Measurements from ENCODE around the gene ZIC5. TPM values are rescaled to one million over a fixed set of nuclear protein-coding genes. Genes with fewer than 3 reads are reported as not detected.
A peak's percentile ranks its signal among the peaks of the same experiment; 100 is the strongest.

Gene ZIC5
- polyA plus RNA-seq (ENCODE audit: insufficient read depth in 1 of 5, insufficient read length in 5 of 5, low replicate concordance in 1 of 5) = not detected
- long read RNA-seq, donor 1 = 0 reads
- long read RNA-seq, donor 2 = 0 reads
- long read RNA-seq, donor 3 = 0 reads
- long read RNA-seq, donor 4 = 0 reads
- long read RNA-seq, donor 5 = 0 reads
- long read RNA-seq, donor 6 = 0 reads
- long read RNA-seq, donor 7 = 0 reads
- long read RNA-seq, donor 8 = 0 reads

DNA sequence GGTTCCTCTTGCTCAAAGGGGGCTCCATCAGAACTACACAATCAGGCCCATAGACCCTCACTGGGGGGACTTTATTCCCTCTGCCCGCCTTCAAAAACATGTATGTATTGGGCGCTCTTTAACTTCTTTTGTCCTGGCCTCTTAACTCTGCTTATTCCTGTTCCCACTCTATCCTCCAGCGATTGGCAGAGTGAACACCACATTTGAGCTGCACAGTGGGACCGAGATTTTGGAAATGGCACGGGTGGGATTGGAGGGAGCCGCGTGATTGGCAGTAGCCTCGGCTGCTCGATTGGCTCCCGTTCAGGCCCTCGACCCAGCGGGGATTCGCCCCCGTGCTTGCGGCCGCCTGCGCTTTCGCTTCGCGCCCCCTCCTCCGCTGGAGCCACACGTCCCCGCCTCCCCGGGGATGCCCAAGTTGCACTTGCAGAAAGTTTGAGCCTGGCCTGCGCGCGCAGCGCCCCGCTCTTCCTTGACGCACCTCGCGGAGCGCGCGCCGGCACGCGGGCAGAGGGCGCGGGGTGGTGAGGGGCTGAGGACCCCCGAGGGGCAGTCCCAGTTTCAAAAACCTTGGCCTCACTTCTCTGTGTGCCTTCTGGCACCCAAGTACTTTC lies at the start of gene ZIC5:
Gene ZIC5, minus strand, starts transcription at position 192 of the 614 bp plus-strand sequence. Its CDS starts 164 bp downstream, at position 28.
- DNase-seq = no peak

DNA sequence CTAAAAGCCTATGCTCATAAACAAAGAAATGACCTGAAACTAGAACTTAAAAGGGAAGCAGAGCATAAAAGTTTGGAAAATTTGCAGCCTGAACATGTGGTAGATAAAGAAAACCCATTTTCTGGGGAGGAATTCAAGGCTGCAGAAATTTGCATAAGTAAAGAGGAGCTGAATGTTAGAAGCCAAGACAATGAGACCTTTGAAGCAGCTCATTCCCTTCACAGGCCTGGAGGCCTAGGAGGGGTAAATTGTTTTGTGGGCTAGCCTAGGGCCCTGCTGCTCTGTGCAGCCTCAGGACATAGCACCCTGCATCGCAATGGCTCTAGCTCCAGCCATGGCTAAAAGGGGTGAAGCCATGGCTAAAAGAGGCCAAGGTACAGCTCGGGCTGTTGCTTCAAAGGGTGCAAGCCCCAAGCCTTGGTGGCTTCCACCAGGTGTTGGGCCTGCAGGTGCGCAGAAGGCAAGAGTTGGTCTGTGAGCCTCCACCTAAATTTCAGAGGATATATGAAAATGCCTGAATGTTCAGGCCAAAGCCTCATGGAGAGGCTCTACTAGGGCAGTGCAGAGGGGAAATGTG lies 48.3 kb upstream of the ZIC5 start:
- no peak for DNase-seq

GRCh38 chr13:100014621-100015020 lies 43.1 kb upstream of the ZIC5 start:
- DNase-seq = no peak

GRCh38 chr13:99998261-99998660 lies 26.7 kb upstream of the ZIC5 start:
- no peak for DNase-seq

- no peak for DNase-seq
These were observed 26.2 kb upstream of the ZIC5 start for GRCh38 chr13:99997702-99998214.

GRCh38 chr13:99996381-99996973 lies 24.9 kb upstream of the ZIC5 start:
- DNase-seq = no peak

DNA sequence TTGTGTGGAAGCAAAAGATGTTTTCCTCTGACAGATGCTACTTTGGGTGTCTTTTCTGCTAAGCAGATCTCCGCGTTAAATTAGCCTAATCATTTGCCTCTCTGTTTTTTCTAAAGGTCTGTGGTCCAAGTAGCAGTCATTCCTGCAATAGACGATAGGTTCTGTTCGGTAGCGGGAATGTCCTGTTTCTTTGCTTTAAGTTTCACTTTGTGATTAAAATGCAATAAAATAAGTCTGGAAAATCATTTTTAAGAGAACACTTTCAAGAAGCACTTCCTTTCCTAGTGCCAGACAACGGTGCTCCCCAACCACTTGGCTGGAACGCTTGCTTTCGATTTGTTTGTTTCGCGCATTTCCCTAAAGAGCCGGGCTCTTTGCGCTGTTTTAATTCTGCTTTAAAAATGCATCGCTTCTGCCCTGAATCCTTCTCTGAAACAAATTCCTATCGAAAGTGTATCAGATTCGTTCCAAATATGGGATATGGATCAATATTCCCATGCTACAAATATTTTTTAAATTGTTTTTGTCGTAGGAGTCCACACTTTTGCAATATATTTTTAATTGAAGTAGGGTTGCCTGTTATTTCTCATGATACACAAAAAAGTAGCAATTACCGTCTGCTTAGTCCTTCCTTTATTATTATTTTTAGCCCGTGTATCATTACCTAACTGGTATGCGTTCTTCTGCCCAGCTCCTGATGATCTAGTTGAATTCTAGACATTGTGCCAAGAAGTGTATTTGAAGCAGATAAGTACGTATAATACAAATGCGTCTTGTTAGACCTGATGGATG lies 24.2 kb upstream of the ZIC5 start:
- peak; percentile 69 to 78 for DNase-seq

GRCh38 chr13:99995104-99995588 lies 23.6 kb upstream of the ZIC5 start:
- no peak for DNase-seq

GRCh38 chr13:99994638-99995020 lies 23.1 kb upstream of the ZIC5 start:
- peak in 1 of 2 donors; percentile 11 for DNase-seq

- DNase-seq = peak in 1 of 2 donors; percentile 6
These were observed 22.4 kb upstream of the ZIC5 start for GRCh38 chr13:99993660-99994637.

DNA sequence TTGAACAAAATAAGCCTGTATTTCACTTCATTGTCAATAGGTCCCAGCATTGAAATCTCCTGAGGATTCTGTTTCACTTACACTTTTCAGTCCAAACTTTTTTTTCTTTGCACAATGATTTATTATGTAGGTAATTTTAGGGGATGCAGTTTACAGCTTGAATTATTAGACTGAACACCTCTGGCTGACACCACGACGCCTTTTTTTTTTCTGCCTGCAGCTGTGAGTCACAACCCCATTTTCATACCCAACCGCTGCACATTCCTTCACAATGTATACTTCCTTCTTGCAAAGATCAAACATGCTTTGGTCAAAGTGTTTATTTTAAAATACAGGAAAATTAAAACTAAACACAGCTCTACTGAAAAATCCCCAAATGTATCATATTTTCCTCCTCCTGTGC lies 21.4 kb upstream of the ZIC5 start:
- no peak for DNase-seq

- DNase-seq = peak in 1 of 2 donors; percentile 2
These were observed 20.5 kb upstream of the ZIC5 start for GRCh38 chr13:99991828-99992775.

- no peak for DNase-seq
These were observed 19.7 kb upstream of the ZIC5 start for GRCh38 chr13:99991013-99991827.

DNA sequence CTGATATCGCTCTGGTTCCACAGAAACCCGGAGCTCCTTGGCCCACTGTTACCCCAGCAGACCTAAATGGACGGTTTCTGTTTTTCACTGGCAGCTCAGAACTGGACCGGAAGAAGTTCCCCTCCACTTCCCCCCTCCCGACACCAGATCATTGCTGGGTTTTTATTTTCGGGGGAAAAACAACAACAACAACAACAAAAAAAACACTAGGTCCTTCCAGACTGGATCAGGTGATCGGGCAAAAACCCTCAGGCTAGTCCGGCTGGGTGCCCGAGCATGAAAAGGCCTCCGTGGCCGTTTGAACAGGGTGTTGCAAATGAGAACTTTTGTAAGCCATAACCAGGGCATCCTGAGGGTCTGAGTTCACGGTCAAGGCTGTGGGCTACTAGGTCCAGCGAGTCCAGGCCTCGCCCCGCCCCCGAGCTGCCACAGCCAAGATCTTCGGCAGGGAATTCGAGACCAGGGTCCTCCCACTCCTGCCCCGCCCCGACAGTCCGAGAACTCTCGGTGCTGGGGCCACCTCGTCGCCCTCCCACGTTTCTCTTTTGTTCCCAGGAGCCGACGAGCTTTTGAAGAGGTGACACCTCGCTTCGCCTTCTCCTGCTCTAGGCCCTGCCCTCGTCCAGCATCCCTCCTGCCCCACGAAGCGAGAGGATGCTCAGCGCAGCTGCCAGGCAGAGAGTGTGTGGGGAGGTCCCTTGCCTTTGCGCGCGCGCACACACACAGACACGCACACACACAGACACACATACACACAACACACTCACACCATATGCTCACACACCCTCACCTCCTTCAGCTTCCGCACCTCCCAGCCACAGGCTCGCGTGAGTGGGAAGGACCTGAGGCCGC lies 18.8 kb upstream of the ZIC5 start:
- DNase-seq = no peak

DNA sequence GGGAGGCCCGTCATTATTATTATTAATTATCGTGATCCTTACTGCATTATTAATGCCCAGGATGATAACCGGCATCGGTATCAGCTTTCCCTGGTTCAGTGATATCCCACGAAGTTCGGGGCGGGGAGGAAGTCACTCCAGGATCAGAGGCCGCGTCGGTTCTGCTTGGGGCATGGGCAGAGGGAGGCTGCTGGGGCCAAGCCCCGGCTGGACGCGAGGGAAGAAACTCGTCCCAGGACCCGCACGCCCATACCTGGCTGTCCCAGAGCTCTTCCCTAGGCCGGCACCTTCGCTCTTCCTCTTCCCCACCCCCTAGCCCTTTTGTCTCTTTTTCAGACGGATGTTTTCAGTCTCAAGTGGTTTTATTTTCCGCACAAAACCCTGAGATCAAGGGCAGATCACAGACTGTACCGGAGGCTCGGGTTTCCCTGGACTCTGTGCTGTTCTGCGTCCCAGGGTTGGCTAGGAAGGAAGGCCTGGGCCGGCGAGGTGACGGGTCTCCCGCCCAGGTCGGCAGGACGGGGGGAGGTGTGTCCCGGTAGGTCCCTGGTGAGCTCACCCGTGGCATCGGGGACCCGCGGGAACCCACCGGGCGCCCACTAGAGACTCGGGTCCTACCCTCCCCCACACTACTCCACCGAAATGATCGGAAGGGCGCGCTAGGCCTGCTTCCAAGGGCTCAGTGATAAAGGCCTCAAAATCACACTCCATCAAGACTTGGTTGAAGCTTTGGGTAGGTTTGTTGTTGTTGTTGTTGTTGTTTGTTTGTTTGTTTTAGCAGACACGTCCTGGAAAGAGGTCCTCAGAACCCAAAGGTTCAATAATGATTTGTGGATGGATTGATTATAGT lies 17.9 kb upstream of the ZIC5 start:
- DNase-seq = no peak

- no peak for DNase-seq
These were observed 17.1 kb upstream of the ZIC5 start for GRCh38 chr13:99988529-99989275.
